SK-N-SH treated with all-trans-retinoic acid at 6 μM for 48 hours (cell line): ENCODE measurements around the gene KLK1.
"Not testable (repeated sequence)": the region's sequence is repeated elsewhere in the genome, so short reads cannot be mapped to it uniquely, and the experiment has no call there.

Experiments
- ATAC-seq: fragments of 200-7000 bp; cut with Tn5 transposase; 3 replicates; pipeline ENCODE4 v1.9.1; 2020; ENCODE audit warnings: mild to moderate bottlenecking, moderate library complexity
- ARNTL ChIP-seq: fragments of 450-650 bp; formaldehyde crosslinking; IDR thresholded peaks from 2 replicates; pipeline ENCODE4 v1.5.0; 2020; ENCODE audit warnings: low read depth, mild to moderate bottlenecking, moderate library complexity, borderline replicate concordance
- BACH2 ChIP-seq: fragments of 250-450 bp; sonication (Bioruptor Pico); IDR thresholded peaks from 2 replicates; pipeline ENCODE4 v1.9.0; 2021; ENCODE audit warnings: mild to moderate bottlenecking, borderline replicate concordance
- CREB5 ChIP-seq: fragments of 250-450 bp; sonication (Bioruptor Pico); IDR thresholded peaks from 2 replicates; pipeline ENCODE4 v1.5.1; 2020; ENCODE audit warnings: low read depth, mild to moderate bottlenecking, moderate library complexity
- ESRRG ChIP-seq: fragments of 250-450 bp; sonication (Bioruptor Pico); IDR thresholded peaks from 2 replicates; pipeline ENCODE4 v1.6.1; 2021; ENCODE audit warnings: mild to moderate bottlenecking
- GLIS3 ChIP-seq: fragments of 250-450 bp; sonication (Bioruptor Pico); IDR thresholded peaks from 2 replicates; pipeline ENCODE4 v1.5.0; 2020; ENCODE audit warnings: mild to moderate bottlenecking, moderate library complexity
- ISL1 ChIP-seq: fragments of 250-450 bp; sonication (Bioruptor Pico); IDR thresholded peaks from 2 replicates; pipeline ENCODE4 v2.1.2; 2022; ENCODE audit warnings: mild to moderate bottlenecking, moderate library complexity
- OSR1 ChIP-seq: fragments of 250-450 bp; sonication (Bioruptor Pico); IDR thresholded peaks from 2 replicates; pipeline ENCODE4 v1.8.0; 2022; ENCODE audit warnings: moderate library complexity, mild to moderate bottlenecking, inconsistent platforms
- POU6F1 ChIP-seq: fragments of 250-450 bp; sonication (Bioruptor Pico); IDR thresholded peaks from 2 replicates; pipeline ENCODE4 v1.8.0; 2021; ENCODE audit warnings: low read depth, mild to moderate bottlenecking, moderate library complexity, borderline replicate concordance
- PPARA ChIP-seq: fragments of 250-450 bp; sonication (Bioruptor Pico); IDR thresholded peaks from 2 replicates; pipeline ENCODE4 v1.5.0; 2020; ENCODE audit warnings: mild to moderate bottlenecking, borderline replicate concordance
- RARB ChIP-seq: fragments of 250-450 bp; sonication (Bioruptor Pico); IDR thresholded peaks from 2 replicates; pipeline ENCODE4 v1.8.0; 2021; ENCODE audit warnings: mild to moderate bottlenecking, moderate library complexity
- SNAI2 ChIP-seq: fragments of 250-450 bp; sonication (Bioruptor Pico); IDR thresholded peaks from 2 replicates; pipeline ENCODE4 v1.5.0; 2020; ENCODE audit warnings: mild to moderate bottlenecking, moderate library complexity
- TCF4 ChIP-seq: fragments of 250-450 bp; sonication (Bioruptor Pico); IDR thresholded peaks from 2 replicates; pipeline ENCODE4 v1.8.0; 2021; ENCODE audit warnings: mild to moderate bottlenecking, moderate library complexity, borderline replicate concordance
- TOX ChIP-seq: fragments of 250-450 bp; sonication (Bioruptor Pico); IDR thresholded peaks from 2 replicates; pipeline ENCODE4 v1.8.0; 2021; ENCODE audit warnings: mild to moderate bottlenecking, moderate library complexity, borderline replicate concordance
- ZC3H10 ChIP-seq: fragments of 250-450 bp; sonication (Bioruptor Pico); IDR thresholded peaks from 2 replicates; pipeline ENCODE4 v1.5.1; 2021; ENCODE audit warnings: mild to moderate bottlenecking, moderate library complexity
- ZFP3 ChIP-seq: fragments of 250-450 bp; sonication (Bioruptor Pico); IDR thresholded peaks from 2 replicates; pipeline ENCODE4 v1.5.0; 2020; ENCODE audit warnings: mild to moderate bottlenecking, moderate library complexity
- ZNF565 ChIP-seq: fragments of 450-650 bp; formaldehyde crosslinking; conservative IDR thresholded peaks from 2 replicates; pipeline ENCODE4 v1.5.0; 2020; ENCODE audit warnings: low read depth, mild to moderate bottlenecking, moderate library complexity
- ZNF70 ChIP-seq: fragments of 450-650 bp; formaldehyde crosslinking; IDR thresholded peaks from 2 replicates; pipeline ENCODE4 v1.5.0; 2020; ENCODE audit warnings: mild to moderate bottlenecking, moderate library complexity
- ZNF8 ChIP-seq: fragments of 450-650 bp; formaldehyde crosslinking; IDR thresholded peaks from 2 replicates; pipeline ENCODE4 v1.5.0; 2020; ENCODE audit warnings: mild to moderate bottlenecking, moderate library complexity
- TF ChIP-seq, protein P1 (sequence below): fragments of 250-450 bp; sonication (Bioruptor Pico); IDR thresholded peaks from 2 replicates; pipeline ENCODE4 v1.8.0; 2020; ENCODE audit warnings: mild to moderate bottlenecking, moderate library complexity, borderline replicate concordance
- TF ChIP-seq, protein P2 (sequence below): fragments of 250-450 bp; sonication (Bioruptor Pico); IDR thresholded peaks from 2 replicates; pipeline ENCODE4 v1.5.1; 2021; ENCODE audit warnings: mild to moderate bottlenecking, moderate library complexity

The KLK1 gene

DNA sequence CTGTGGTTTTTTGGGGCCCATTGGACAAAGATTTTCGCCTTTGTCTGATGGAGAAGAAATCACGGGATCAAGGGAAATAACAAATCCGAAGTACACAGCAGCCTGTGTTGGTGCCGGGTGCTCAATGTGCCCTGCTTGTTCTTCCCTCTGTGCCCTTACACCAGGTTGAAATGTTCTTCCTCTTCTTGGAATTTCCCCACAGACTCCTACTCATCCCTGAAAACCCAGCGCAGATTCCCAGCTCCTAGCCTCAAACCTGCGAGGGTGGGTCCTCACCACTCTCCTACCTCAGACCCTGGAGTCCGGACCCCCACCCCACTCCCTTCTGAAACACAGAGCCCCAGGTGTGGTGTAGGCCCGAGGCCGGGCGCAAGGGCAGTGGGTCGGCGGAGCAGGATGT is 38.3 kb downstream of the KLK1 start:
- TF ChIP-seq ZC3H10 (CRISPR knock-in tag) (no peak), ZFP3 (CRISPR knock-in tag) (peak; percentile 79; the same call in 1 of the 2 replicates), ESRRG (CRISPR knock-in tag) (no peak), TCF4 (no peak), BACH2 (CRISPR knock-in tag) (no peak), ZNF8 (CRISPR knock-in tag) (no peak)
- ATAC-seq, result no peak

DNA sequence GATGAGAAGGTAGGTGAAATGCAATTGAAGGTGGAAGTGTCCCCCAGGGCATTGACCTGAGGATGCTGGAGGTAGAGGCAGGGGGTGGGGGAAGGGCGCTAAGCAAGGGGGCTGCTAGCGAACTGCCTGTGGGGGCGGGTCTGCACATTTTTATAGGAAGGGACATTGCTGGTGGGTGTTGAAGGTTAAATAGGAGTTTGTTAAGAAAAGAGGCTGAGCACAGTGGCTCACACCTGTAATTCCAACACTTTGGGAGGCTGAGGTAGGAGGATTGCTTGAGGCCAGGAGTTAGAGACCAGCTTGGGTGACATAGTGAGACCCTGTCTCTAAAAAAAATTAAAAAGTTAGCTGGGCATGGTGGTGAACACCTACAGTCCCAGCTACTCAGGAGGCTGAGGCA is 38.9 kb downstream of the KLK1 start:
- ATAC-seq, result no peak
- no peak for TF ChIP-seq OSR1 (CRISPR knock-in tag)
- TF ChIP-seq ZFP3 (CRISPR knock-in tag), result peak; percentile 90

GRCh38 chr19:50783848-50784152 is 39.8 kb downstream of the KLK1 start:
- ATAC-seq, result not testable (repeated sequence)

DNA sequence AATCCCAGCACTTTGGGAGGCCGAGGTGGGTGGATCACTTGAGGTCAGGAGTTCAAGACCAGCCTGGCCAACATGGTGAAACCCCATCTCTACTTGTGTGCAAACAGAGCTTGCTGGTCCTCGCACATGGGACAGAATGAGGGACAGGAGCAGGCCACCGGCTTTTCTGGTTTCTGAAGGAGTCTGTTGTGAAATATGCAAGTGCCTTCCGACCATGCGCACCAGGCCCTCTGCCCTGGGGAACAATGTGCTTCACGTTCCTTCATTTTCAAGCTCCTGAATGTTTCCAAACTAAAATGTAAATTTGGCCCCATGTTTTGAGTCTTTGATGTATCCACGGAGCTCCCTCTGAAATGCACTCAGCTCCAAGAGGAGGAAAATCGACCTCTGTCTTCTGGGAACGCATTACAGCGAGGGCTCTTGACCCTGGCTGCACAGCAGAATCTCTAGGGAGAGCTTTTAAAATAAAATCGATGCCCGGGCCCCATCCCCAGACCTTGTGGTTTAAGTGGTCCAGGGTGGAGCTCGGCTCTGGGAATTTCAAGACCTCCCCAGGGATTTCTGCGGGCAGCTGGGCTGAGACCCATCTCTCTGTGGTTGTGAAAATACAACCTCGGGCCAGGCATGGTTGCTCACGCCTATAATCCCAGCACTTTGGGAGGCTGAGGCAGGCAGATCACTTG is 42.7 kb downstream of the KLK1 start:
- TF ChIP-seq ZC3H10 (CRISPR knock-in tag) (no peak), POU6F1 (no peak), BACH2 (CRISPR knock-in tag) (no peak), RARB (CRISPR knock-in tag) (no peak), ARNTL (CRISPR knock-in tag) (no peak), SNAI2 (CRISPR knock-in tag) (no peak), ZNF8 (CRISPR knock-in tag) (no peak), OSR1 (CRISPR knock-in tag) (no peak), ZNF565 (CRISPR knock-in tag) (no peak), TOX (CRISPR knock-in tag) (no peak), ISL1 (no peak)
- TF ChIP-seq, protein P1, sequence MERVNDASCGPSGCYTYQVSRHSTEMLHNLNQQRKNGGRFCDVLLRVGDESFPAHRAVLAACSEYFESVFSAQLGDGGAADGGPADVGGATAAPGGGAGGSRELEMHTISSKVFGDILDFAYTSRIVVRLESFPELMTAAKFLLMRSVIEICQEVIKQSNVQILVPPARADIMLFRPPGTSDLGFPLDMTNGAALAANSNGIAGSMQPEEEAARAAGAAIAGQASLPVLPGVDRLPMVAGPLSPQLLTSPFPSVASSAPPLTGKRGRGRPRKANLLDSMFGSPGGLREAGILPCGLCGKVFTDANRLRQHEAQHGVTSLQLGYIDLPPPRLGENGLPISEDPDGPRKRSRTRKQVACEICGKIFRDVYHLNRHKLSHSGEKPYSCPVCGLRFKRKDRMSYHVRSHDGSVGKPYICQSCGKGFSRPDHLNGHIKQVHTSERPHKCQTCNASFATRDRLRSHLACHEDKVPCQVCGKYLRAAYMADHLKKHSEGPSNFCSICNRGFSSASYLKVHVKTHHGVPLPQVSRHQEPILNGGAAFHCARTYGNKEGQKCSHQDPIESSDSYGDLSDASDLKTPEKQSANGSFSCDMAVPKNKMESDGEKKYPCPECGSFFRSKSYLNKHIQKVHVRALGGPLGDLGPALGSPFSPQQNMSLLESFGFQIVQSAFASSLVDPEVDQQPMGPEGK, result no peak
- TF ChIP-seq, protein P2, sequence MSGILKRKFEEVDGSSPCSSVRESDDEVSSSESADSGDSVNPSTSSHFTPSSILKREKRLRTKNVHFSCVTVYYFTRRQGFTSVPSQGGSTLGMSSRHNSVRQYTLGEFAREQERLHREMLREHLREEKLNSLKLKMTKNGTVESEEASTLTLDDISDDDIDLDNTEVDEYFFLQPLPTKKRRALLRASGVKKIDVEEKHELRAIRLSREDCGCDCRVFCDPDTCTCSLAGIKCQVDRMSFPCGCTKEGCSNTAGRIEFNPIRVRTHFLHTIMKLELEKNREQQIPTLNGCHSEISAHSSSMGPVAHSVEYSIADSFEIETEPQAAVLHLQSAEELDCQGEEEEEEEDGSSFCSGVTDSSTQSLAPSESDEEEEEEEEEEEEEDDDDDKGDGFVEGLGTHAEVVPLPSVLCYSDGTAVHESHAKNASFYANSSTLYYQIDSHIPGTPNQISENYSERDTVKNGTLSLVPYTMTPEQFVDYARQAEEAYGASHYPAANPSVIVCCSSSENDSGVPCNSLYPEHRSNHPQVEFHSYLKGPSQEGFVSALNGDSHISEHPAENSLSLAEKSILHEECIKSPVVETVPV (CRISPR knock-in tag), result no peak
- ATAC-seq, result no peak

GRCh38 chr19:50779504-50780457 is 43.8 kb downstream of the KLK1 start:
- TF ChIP-seq SNAI2 (CRISPR knock-in tag) (no peak), TOX (CRISPR knock-in tag) (no peak), OSR1 (CRISPR knock-in tag) (no peak), ZNF8 (CRISPR knock-in tag) (no peak), ZFP3 (CRISPR knock-in tag) (no peak), RARB (CRISPR knock-in tag) (no peak), ARNTL (CRISPR knock-in tag) (no peak), ZNF70 (no peak), GLIS3 (CRISPR knock-in tag) (no peak), POU6F1 (no peak), ZNF565 (CRISPR knock-in tag) (no peak), PPARA (no peak), CREB5 (no peak), ISL1 (no peak), TCF4 (no peak)
- TF ChIP-seq, protein P2 (CRISPR knock-in tag), result no peak
- ATAC-seq, result no peak
